ENCODE measurements around the gene NAALAD2.
"Not testable (repeated sequence)": the region's sequence is repeated elsewhere in the genome, so short reads cannot be mapped to it uniquely, and the experiment has no call there.

NAALAD2 gene

DNA sequence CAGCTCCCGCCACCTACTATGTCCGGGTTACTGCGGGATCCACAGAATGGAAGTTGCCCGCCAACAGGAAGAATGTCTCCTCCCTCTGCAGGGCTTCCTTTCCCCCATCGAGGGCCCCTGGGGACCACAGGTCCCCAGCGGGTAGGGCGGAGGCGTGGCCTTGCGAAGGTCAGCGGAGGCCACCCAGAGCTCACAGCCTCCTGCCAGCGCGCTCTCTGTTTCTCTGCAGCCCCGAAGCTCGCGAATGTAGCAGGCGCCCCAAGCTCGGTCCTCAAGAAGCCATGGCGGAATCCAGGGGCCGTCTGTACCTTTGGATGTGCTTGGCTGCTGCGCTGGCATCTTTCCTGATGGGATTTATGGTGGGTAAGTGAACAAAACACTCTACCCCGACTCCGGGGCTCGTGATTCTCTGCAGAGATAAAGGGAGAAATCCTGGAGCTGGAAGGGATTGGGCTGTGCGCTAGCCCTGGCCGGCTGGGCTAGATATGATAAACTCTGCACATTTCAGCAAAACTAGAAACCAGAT lies at the start of gene NAALAD2:
TSS of gene NAALAD2 (plus strand) at position 186 of the 526 bp plus-strand sequence. CDS start at position 282, 96 bp downstream.
- DNase-seq, result peak; percentile 6

DNA sequence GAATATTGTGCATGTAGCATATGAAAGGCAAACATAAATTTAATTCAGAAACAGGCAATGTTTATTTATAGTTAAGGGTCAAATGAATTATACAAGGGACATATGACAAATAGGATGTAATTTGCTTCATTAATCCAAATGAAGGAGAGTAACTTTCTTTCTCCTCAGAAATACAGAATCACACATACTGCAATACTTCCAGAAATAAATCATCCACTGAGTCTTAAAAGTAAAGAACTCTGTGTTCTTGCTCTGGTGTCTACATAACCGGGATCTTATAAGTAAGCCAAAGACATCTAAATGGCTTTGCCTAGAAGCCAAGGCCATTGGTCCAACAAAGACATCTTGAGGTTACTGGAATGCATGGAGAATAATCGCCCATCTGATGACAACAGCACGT lies 48.8 kb upstream of the NAALAD2 start, which contains the start of gene UBTFL1:
TSS of gene UBTFL1 (plus strand) at position 301 of the 400 bp plus-strand sequence. CDS start at position 301, 0 bp downstream.
- not testable (repeated sequence) for DNase-seq

GRCh38 chr11:90088731-90089130 lies 45.7 kb upstream of the NAALAD2 start:
- not testable (repeated sequence) for DNase-seq

DNA sequence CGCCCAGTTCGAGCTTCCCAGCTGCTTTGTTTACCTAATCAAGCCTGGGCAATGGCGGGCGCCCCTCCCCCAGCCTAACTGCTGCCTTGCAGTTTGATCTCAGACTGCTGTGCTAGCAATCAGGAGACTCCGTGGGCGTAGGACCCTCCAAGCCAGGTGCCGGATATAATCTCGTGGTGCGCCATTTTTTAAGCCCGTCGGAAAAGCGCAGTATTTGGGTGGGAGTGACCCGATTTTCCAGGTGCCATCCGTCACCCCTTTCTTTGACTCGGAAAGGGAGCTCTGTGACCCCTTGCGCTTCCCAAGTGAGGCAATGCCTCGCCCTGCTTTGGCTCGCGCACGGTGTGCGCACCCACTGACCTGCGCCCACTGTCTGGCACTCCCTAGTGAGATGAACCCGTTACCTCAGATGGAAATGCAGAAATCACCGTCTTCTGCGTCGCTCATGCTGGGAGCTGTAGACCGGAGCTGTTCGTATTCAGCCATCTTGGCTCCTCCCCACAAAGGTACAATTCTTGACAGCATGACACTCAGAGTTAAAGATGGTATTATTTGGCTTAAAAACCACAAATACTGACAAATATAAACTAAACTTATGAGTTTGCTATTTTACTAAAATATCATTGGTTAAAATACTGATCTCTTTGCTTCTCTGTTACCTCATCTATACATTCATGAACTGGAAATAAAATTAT lies 39.1 kb upstream of the NAALAD2 start:
- not testable (repeated sequence) for DNase-seq

DNA sequence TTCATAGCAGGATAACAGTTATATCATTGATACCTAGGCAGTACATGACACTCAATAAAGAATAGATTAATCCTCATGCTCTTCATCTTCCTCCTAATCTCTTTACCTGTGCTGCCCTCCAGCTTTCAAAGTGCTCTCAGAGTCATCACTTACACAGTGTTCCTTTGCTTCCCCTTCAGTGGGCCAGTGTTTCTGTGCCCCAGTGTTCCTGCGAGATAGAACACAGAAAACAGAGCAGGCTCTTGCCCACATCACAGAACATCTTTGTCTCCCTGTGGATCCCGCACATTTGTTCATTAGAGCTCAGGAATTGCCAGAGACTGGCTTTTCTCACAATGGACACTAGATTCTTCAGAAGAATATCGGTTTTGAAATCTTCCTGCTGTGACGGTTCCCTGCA lies 36.2 kb upstream of the NAALAD2 start:
- not testable (repeated sequence) for DNase-seq

- DNase-seq, result no peak
These were observed 34.0 kb upstream of the NAALAD2 start for GRCh38 chr11:90100431-90100830.

DNA sequence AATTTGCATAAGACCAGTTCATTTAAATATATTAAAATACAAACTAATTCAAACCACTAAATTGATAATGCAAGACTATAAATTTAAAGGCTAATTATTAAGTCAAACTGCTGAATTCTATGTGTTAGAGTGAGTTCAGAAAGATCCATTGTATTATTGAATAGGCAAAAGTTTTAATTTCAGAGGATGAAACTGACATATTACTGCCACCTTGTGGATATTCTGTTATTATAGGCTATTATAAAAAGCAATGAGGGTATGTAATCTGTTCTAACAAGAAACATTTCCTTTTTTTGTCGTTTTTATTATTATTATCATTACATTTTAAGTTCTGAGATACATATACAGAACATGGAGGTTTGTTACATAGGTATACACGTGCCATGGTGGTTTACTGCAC lies 20.9 kb upstream of the NAALAD2 start:
- peak; percentile 5 for DNase-seq

DNA sequence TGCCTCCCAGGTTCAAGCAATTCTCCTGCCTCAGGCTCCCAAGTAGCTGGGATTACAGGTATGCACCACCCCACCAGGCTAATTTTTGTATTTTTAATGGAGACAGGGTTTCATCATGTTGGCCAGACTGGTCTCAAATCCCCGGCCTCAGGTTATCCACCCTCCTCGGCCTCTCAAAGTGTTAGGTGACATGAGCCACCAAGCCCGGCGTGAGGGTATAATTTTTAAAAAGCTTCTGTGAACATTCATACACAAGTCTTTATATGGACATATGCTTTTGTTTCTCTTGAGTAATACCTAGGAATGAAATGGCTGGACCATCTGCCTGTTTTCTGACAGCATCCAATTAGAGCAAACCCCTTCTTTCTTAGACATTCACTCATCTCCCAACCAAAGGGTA lies 14.3 kb upstream of the NAALAD2 start:
- no peak for DNase-seq

DNA sequence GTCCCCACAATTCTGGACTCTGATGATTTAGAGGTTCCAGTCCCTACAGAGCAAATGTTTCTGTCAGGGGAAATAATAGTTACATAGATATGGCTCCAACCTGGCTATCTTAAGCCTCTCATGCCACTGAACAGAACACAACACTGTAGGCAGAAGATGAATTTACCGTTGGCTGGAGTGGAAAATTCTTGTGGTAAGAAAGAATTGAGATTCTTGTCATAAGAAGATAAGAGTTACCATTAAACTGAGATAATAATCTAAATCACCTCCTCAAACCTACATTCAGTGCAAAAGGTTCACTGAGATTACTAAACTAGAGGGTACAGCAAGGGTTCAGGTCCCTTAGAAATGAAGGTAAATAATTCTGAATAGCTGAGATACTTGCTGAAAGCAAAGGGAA lies 10.1 kb upstream of the NAALAD2 start:
- DNase-seq, result no peak

DNA sequence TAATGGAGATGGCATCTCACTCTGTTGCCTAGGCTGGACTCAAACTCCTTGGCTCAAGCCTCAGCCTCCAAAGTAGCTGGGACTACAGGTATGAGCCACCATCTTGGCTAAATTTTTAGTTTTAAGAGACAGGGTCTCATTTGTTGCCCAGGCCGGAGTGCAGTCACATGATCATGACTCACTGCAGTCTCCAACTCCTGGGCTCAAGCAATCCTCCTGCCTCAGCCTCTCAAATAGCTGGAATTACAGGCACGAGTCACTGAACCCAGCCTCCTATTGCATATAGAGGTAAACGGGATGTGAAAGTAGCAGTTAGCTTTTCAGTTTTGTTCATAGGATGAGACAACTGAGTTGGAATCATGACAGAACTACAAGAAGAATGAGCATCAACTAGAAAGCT lies 9.5 kb upstream of the NAALAD2 start:
- DNase-seq, result no peak

- DNase-seq, result no peak
These were observed 644 bp upstream of the NAALAD2 start for GRCh38 chr11:90133560-90134477.

DNA sequence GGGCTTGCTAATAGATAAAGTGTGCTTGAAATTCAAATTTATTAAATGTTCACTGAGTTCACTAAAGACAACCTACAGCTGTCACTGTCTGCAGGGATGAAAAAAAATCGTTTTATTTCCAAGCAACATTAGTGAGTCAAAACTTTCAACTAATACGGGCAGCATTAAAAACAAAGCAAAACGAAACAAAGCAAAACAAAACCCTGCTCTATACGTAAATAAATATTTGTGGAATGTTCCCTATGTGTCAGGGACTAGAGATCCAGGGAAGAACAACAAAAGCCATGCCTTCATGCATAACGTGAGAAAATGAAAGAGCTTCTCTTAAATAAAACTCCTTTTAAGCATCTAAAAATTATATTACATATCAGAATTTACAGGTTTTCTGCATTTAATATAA lies 553 bp downstream of the NAALAD2 start:
- no peak for DNase-seq

- DNase-seq, result no peak
These were observed 14.4 kb downstream of the NAALAD2 start for GRCh38 chr11:90148900-90149299.

DNA sequence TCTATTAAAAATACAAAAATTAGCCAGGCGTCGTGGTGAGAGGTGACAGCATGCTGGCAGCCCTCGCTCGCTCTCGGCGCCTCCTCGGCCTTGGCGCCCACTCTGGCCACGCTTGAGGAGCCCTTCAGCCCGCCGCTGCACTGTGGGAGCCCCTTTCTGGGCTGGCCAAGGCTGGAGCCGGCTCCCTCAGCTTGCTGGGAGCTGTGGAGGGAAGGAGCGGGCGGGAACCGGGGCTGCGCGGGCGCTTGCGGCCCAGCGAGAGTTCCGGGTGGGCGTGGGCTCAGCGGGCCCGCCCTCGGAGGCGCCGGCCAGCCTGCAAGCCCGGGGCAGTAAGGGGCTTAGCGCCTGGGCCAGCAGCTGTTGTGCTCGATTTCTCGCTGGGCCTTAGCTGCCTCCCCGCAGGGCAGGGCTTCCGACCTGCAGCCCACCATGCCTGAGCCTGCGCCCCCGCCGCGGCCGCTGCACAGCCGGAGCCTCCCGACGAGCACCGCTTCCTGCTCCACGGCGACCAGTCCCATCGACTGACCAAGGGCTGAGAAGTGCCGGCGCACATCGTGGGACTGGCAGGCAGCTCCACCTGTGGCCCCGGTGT lies 32.6 kb downstream of the NAALAD2 start:
- DNase-seq, result not testable (repeated sequence)

- not testable (repeated sequence) for DNase-seq
These were observed 33.2 kb downstream of the NAALAD2 start for GRCh38 chr11:90167704-90168103.

- DNase-seq, result no peak
These were observed 34.1 kb downstream of the NAALAD2 start for GRCh38 chr11:90168571-90168970.

DNA sequence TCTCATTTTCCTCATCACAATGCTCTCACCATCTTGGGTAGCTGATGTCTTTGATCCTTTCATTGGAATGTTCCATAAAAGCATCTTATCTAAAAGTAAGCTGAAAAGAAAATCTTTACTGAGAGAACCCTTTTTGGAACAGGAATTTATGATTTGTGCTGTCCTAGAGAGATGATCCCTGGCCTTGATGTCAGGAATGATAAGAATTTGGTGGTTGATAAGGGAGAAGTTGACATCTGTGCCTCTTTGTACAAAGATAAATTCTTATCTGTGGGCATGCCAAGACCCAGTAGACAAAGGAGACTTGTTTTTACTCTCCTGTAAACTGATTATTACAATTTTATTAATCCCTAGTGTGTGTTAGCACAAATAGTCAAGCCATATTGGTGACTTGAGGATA lies 36.9 kb downstream of the NAALAD2 start:
- no peak for DNase-seq

DNA sequence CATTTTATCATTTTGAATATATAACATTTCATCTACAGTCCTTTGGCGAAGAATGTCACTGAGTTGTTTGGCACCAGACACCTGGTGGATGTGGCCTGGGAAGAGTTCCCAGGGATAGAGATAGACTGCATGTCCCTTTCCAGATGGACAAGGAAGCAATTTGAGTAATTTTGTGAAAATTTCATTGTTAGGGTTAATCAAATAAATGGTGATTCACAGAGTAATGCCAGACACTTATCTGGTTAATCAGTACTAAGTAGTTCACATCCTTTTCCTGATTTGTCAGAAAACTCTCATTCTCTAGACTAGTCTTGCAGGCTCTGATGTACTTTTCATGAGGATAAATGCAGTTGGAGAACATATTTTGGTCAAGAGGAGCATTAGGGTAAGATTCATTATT lies 41.6 kb downstream of the NAALAD2 start:
- DNase-seq, result no peak

- DNase-seq, result no peak
These were observed 44.3 kb downstream of the NAALAD2 start for GRCh38 chr11:90178751-90179150.

DNA sequence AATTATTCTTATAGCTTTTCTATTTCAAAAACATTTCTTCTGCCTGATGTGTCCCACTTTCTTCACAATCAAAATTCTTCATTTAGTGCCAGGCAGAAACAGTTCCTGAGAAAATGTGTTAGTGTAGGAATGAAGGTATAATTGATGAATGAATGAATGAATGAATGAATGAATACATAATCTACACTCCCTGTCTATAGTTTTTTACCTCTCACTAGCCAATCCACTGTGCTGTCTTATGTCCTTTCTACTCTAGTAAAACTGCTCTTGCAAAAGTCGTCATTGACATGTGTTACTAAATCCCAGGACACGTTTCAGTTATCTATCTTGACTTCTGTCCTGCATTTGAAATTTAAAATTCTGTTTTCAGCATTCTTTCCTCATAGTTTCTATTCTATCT lies 45.5 kb downstream of the NAALAD2 start:
- no peak for DNase-seq

DNA sequence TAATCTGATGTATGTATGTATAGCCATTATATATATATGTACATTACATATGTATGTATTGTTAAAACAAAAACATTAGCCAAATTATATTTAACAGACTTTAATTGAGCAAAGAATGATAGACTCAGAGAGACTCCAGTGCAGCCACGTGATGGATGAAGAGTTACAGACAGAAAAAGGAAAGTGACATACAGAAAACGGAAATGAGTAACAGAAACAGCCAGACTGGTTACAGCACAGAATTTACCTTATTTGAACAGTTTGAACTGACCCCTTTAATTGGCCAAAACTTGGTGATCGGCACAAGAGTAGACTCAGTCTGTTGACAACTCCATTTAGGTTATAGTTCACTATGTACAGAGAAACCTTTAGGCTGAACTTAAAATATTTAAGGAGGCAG lies 53.4 kb downstream of the NAALAD2 start:
- DNase-seq, result no peak

GRCh38 chr11:90189011-90189410 lies 54.5 kb downstream of the NAALAD2 start:
- DNase-seq, result no peak

- no peak for DNase-seq
These were observed 58.6 kb downstream of the NAALAD2 start for GRCh38 chr11:90192869-90193582.

Data from DMS79 treated with DMSO at 0.1 percent for 48 hours (cell line).